HG03442 (cell line): ENCODE data around the gene TRHDE.

Experiments used
- ATAC-seq: cut with Tn5 transposase; IDR thresholded peaks from one replicate; pipeline ENCODE4 v1.9.1; 2021; ENCODE audit warnings: mild to moderate bottlenecking, moderate library complexity; ENCODE audit not compliant: unreplicated experiment

Gene TRHDE, protein sequence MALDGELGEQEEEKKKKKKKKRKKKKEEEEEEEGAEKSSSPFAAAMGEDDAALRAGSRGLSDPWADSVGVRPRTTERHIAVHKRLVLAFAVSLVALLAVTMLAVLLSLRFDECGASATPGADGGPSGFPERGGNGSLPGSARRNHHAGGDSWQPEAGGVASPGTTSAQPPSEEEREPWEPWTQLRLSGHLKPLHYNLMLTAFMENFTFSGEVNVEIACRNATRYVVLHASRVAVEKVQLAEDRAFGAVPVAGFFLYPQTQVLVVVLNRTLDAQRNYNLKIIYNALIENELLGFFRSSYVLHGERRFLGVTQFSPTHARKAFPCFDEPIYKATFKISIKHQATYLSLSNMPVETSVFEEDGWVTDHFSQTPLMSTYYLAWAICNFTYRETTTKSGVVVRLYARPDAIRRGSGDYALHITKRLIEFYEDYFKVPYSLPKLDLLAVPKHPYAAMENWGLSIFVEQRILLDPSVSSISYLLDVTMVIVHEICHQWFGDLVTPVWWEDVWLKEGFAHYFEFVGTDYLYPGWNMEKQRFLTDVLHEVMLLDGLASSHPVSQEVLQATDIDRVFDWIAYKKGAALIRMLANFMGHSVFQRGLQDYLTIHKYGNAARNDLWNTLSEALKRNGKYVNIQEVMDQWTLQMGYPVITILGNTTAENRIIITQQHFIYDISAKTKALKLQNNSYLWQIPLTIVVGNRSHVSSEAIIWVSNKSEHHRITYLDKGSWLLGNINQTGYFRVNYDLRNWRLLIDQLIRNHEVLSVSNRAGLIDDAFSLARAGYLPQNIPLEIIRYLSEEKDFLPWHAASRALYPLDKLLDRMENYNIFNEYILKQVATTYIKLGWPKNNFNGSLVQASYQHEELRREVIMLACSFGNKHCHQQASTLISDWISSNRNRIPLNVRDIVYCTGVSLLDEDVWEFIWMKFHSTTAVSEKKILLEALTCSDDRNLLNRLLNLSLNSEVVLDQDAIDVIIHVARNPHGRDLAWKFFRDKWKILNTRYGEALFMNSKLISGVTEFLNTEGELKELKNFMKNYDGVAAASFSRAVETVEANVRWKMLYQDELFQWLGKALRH

DNA sequence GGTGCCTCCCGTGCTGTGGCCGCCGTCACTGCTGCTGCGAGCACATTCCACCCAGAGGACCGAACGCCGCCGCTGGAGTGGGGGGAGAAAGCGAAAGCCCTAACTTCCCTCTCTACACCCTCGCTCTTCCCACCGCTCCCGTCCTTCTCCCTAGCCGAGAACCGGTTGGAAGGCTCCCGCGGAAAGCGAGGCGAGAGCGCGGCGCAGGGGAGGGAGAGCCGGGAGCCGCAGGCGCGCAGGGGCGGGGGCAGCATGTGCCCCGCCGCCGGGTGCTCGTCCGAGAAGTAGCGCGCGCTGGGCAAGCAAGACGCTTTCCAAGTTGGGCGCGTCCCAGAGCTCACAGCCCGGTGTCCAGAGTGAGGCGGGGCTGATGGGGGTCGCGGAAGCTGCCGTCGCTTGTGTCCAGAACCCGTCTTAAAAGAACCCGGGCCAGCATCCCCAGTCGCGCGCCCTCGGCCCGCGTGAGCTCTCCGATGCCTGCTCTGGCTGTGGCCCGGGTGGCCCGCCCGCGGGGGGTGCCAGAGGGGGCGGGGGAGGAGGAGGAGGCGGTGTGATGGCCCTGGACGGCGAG, at the start of gene TRHDE:
Gene TRHDE (plus strand): TSS at position 280 of the 571 bp plus-strand sequence. CDS start 274 bp downstream, at position 554.
- ATAC-seq: no peak

DNA sequence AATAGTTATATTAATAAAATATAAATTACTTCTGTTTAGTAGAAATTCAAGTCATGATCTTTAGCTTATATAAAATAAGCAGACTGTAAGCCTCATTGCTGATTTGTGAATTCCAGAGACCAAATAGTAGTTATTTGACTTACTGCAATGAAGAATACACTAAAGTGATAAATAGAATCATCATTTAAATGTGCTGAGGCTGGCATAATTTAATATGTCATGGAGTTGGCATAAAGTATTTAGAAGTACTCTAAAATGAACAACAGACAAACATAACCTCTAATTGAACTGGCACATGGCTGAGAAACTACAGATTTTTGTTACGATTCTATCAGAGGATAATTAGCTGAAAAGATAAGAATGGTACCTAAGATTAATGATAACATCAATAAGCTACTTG, 45.7 kb upstream of the TRHDE start:
- ATAC-seq: no peak

DNA sequence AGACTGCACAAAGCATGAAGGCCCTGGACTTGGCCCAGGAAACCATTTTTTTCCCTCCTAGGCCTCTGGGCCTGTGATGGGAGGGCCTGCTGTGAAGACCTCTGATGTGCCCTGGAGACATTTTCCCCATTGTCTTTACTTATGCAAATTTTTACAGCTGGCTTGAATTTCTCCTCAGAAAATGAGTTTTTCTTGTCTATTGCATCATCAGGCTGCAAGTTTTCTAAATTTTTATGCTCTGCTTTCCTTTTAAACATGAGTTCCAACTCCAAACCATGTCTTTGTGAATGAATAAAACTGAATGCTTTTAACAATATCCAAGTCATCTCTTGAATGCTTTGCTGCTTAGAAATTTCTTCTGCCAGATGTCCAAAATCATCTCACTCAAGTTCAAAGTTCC, 43.7 kb upstream of the TRHDE start:
- no peak for ATAC-seq

DNA sequence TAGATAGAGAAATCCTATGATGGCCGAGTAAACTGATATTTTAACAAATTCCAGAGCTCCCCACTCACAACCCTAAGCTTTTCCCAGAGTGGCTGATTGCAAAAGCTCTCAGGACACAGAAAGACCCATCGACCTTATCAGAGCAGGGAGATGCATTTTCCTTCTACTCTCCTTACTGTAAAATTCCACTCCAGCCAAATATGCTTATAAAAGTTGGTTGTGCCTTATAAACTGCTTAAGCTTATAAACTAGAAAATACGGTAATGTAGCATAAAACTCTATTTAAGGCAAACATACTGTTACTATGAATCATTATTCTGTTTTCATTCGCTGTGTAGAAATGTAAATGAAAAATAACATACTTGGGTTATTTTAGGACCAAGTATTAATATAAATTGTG, 41.6 kb upstream of the TRHDE start:
- ATAC-seq: no peak

DNA sequence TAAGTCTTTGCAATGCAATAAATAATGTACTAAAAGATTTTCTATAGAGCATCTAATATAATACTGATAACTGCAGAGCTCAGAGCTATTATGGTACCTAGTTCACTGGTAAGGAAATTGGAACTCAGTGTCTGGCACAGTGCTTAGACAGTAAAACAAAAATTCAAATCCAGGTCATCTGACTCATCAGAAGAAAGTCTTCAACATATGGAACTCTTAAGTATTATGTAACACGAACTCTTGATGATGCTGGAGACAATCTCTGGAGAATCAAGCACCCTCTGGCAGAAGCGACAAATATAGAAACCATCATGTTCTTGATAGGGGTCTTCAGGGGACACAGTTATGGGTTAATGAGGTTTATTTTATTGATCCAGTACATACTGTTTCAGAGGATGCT, 37.3 kb upstream of the TRHDE start:
- ATAC-seq: no peak

DNA sequence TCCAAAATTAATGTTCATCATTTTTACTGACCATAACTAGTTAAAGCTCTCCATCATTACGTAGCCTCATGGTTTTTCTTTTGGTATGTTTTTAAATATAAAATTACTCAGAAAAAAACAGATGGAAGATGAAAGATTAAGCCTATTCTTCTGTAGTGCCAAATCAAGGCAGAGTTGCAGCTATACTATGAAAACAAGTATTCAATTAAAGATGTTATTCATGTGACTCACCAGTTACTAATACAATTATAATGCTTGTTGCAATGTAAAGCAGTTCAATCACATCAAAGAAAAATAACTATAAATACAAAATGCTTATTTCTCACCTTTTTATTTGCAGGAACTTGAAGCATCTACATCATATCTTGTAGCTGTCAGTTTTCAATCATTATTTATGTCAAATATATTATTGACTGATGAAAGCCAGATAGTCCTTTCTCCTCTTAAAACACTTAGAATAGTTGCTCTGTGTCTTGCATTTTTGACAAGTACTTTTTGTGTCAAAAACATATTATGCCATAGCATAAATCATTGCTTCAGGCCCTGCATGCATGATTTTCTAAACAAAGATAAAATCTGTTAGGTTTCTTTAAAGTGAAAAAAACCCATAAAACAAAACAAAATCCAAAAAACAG, 36.0 kb upstream of the TRHDE start:
- ATAC-seq: no peak

DNA sequence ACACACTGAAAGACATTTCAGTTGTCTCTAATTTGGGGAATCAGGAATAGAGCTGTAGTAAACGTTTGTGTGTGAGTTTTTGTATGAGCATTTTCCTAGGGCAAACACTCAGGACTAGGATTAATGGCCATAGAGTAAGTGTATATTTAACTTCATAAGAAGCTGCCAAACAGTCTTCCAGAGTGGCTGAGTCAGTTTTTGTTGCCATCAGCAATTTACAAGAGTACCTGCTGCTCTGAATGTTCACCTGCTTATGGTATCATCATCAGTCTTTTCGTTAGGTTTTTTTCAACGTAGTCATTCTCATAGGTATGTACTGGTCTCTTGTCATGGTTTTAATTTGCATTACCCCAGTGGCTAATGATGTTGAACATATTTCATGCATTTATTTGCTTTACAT, 30.6 kb upstream of the TRHDE start:
- ATAC-seq: no peak

DNA sequence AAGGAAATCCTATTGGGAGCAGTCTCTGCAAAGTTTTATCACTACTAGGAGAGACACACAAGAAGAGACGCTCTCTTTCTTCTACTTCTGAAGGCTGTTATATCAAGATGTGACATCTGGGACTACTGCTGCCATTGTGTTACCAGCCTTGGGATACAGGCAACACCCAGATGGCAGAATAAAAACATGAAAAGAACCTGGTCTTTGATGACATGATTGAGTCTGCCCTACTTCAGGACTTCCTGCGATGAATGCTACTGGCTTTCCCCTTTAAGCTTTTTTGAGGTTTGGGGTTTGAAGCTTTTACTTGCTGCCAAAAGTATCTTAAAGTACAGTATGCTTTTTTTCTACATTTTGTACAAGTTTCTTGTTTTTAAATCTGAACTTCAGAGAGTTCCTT, 29.2 kb upstream of the TRHDE start:
- ATAC-seq: no peak

DNA sequence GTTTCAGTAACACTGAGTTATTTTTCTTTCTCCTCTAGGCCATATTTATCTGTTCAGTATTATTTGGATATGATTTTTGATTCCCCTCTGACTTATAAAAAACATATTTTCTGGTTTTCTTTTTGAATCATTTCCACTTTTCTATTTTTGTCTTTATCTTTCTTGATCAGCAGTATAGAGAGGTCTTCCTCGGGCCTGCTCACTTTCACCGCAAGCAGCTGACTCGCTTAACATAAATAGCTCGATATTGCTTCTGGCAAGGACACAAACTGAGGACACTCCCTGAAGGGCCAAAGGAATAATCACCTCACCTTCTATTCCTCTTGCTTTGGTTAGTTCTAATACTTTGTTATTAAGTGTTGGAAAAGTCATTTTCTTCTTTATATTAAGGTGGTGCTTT, 25.8 kb upstream of the TRHDE start:
- no peak for ATAC-seq

DNA sequence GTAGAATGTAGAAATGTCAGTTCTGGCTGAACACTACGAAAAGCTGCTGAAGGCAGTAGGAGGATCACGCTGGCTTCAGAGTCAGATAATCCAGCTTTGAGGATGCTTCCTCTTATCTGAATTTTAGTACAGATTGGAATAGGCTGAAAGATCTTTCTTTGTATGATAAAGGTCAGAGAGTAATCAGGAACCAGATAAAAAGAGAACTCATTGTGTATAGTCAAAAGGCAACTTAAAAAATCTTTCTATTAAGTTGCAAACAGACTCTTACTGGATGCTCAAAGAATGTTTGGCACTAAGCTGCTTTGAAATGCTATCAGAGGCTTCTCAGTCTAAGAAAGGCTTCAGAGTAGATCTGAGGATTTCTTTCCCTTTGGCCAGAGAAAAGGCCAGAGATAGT, 21.8 kb upstream of the TRHDE start:
- ATAC-seq: no peak

DNA sequence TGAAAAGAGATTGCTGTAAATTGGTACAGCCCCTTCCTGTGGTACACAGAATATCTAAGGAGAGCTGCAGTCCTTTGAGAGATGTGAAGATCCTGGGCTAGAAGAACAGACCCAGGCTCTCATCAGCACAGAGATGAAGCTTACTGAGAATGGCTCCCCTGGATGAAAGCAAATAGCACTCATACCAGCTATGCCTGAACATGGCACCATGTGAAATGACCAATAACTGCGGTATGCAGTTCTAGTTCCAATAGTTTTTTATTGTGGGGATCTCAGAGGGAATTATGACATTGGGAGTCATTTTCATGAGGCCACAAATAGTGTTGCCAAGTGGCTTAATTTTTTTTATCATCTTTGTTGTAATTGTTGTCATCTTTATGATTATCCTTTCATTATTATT, 15.4 kb upstream of the TRHDE start:
- ATAC-seq: no peak

DNA sequence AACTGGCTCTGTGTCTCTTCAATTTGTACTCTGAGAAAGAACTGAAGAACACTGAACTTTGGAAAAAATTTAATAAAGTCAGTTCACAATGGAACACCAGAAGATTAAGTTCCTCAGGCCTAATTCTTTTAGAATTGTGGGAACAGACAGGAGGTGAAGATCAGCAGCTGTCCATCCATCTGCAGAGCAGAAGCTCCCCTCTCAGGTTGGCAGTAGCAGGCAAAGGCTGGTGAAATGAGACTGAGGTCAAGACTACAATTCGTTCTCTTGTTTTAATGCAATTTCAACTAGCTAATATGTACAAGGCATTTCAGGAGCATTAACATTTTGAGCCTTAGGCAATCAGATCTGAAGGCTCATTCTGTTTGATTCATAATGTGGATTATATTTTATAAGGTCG, 10.3 kb upstream of the TRHDE start:
- ATAC-seq: no peak

DNA sequence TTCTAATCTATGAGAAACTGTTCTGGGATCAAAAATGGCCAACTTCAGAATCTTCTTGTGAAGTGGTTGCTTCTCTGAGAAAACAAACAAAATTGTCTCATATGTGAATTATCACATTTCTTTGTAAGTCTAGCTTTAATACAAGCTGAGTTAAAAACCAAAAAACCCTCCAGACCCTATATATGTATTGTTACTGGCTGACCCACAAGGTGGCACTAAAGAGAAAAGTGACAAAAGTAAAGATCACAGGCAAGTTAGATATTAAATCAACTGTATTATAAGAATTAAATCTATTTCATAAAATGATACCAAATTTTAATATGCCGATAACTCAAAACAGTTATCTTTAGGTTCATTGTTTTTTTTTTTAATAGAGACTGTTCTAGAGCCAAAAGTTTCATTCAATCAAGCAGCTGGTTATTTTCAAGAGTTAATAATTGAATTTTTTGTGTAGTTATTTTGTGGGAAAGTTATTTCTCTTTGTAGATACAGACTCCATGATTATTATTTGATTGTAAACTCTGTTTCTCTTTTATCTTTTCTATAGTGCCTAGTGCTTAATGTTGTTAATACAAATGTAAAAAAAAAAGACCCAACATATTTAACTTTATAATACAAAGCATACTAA, 7.5 kb upstream of the TRHDE start:
- peak; percentile 45 for ATAC-seq

DNA sequence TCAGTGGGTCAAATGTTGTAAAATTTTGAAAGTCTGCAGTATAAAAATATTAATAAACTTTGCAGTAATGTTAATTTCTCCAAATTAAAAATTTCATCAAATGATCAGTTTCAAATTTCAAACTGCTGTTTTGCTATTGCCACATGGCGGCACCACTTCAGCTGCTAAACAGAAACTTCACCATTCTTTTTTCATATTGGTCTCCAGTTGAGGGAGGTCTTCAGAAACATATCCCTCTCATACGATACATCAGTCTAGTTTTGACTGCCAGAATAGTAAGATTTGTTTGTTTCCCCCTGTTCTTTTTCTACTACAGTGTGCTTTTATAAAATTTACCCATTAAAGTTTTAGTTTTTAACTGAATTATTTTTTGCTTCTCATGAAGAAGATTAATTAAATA, 4.2 kb upstream of the TRHDE start:
- ATAC-seq: no peak

DNA sequence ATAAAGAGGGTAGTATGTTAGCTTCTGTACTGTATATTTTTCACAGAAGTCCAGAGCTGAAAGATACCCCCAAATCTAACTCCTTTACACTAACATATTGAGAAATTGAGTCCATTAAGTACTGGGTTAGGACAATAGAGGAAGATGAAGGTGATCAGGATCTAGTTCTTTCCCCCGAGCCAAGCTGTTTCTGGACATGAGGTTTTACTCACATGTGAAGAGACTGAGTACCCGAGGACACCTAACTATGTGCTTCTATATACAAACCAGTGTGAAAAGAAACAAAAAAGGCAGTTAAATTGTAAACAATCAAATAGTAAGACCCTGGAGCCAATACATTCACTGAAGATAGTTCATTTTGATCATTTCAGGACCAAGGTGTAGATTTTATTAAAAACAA, 3.8 kb upstream of the TRHDE start:
- ATAC-seq: no peak

DNA sequence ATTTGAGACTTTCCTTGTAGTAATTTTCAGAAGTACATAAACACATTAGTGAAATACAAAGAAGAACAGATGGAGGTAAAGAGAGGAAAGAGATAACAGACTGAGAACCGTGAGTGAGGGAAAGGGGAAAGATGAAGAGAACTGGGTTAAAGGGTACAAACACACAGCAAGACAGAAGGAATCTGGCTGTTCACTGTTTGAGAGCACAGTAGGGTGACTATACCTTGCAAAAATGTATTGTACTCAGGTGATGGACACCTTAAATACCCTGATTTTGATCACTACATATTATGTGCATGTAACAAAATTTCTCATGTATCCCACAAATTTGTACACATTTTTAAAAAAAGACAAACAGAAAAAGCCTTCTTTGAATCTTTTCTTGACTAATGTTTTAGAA, 2.7 kb upstream of the TRHDE start:
- ATAC-seq: no peak

DNA sequence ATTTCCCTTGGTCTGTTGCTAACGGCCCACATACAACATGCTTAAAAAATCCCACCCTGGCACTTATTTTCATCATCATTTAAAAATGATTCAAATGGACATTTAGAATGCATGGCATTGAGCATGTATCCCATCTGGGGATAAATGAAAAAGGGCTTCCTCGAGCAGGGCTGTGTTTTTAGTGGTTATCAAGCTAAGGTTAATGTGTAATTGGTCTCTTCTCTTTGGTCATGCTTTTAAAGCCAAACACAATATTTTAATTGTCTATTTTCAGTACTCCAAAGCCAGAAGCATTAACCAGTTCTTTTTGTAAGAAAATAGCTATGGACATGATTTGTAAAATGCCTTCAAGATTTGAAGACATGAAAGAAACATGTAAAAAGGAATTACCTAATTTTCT, 1.9 kb upstream of the TRHDE start:
- ATAC-seq: no peak

DNA sequence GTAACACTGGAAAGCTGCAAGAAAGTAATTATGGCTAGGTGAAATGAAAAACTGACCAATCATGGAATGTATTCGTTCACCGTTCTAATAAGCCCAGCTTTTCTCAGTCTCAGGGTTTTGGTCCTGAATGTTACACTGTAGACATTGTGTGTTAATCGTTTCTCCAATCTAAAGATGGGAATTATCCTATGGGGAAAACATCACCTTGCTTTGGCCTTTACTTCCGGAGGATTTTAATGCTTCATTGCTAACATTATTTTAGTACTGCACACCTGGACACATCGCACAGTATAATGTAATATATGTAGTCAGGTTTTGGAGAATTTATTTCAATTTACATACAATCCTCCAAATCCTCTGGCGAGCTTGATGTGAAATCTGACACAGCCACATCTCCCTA, 1.2 kb upstream of the TRHDE start:
- ATAC-seq: no peak

DNA sequence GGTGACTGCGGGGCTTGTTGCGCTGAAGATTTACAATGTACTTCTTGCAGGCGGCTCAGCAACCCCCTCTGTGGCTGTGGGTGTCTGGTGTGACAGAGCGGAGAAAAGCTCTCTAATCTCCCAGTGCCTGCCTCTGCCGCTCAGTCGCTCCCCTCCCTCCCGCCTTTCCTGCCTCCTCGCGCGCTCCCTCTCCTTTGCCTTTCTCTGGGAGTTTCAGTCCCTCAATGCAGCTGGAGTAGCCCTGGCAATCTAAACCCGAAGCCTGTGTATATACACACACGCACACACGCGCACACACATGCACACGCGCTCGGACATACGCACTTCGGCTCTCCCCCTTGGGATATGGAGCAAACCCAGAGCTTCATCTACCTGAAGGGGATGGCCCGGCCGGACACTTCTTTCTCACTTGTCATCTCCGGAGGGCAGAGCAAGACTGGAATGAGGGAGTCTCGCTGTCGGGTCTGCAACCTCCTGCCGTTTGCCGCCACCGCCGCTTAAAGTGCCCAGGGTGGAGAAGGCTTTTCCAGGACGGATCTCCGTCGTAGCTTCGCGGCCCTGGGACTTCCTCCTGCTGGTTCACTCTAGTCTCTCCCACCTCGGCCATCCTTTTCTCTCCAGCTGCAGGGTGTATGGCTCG, 599 bp upstream of the TRHDE start:
- ATAC-seq: no peak
